GM12878 (cell line): ENCODE data around the gene TREML1. TPM values are rescaled to one million over a fixed set of nuclear protein-coding genes. Genes with fewer than 3 reads are reported as not detected.
A peak's percentile ranks its signal among the peaks of the same experiment; 100 is the strongest.

Experiments
- ATAC-seq: fragments of 200-7000 bp; cut with Tn5 transposase; 3 replicates; pipeline ENCODE4 v1.9.1; 2020; ENCODE audit warnings: mild to moderate bottlenecking, moderate library complexity
- BruUV-seq: library from RNA; stranded (reverse); fragments of 400-500 nt; replicated peaks from 2 replicates; lab custom pipeline; 2021; lab: Mats Ljungman, UMichigan
- CTCF ChIA-PET: fragments of 300-600 bp; sonication (Branson Sonifier 250); formaldehyde crosslinking; extraction: SDS; loops from one replicate; lab custom pipeline; 2021; ENCODE audit warnings: inconsistent platforms; lab: Yijun Ruan, JAX
- POLR2A ChIA-PET: fragments of 350-600 bp; formaldehyde crosslinking; extraction: SDS; loops from one replicate; lab custom pipeline; 2021; ENCODE audit warnings: inconsistent platforms; lab: Charles Lee
- RAD21 ChIA-PET: fragments of 300-600 bp; sonication (Branson Sonifier 250); formaldehyde crosslinking; loops from one replicate; lab custom pipeline; 2023; ENCODE audit warnings: antibody characterized with exemption; ENCODE audit not compliant: unreplicated experiment; lab: Charles Lee
- SMC1A ChIA-PET: fragments of 300-600 bp; sonication (Branson Sonifier 250); formaldehyde crosslinking; loops from one replicate; lab custom pipeline; 2023; ENCODE audit not compliant: unreplicated experiment, uncharacterized antibody; lab: Charles Lee
- DNase-seq: peaks from one replicate; pipeline ENCODE4 v3.0.0-alpha.2; 2011; ENCODE audit warnings: low read depth, low spot score
- FAIRE-seq: peaks from 3 replicates; lab custom pipeline; 2011; peaks lifted over from hg19 to GRCh38; lab: Jason Lieb, UNC
- H2AFZ ChIP-seq: 2 replicates; pipeline ENCODE4 v1.6.0; 2011; ENCODE audit warnings: low read depth, low read length, control low read depth; ENCODE audit not compliant: control insufficient read depth
- H3K27ac ChIP-seq: 2 replicates; pipeline ENCODE4 v1.5.1; 2011; ENCODE audit warnings: control low read depth; ENCODE audit not compliant: control insufficient read depth, insufficient read depth
- H3K27me3 ChIP-seq, 2 experiments: replicated peaks in 1 of 2; 2 replicates each; pipeline versions ENCODE4 v1.6.0 to v1.6.1; 2011; ENCODE audit warnings: low read length in 1 of 2; ENCODE audit not compliant: control insufficient read depth in 2 of 2, insufficient read depth in 2 of 2
- H3K36me3 ChIP-seq, 2 experiments: 2 replicates each; pipeline ENCODE4 v1.5.1; 2011; ENCODE audit warnings: low read length in 1 of 2; ENCODE audit not compliant: control insufficient read depth in 2 of 2, insufficient read depth in 2 of 2
- H3K4me1 ChIP-seq: 2 replicates; pipeline ENCODE4 v1.6.1; 2011; ENCODE audit warnings: mild to moderate bottlenecking, low read length, moderate library complexity, mixed read lengths; ENCODE audit not compliant: control insufficient read depth, insufficient read depth
- H3K4me2 ChIP-seq: 2 replicates; pipeline ENCODE4 v1.6.0; 2011; ENCODE audit warnings: control low read depth; ENCODE audit not compliant: control insufficient read depth, insufficient read depth
- H3K4me3 ChIP-seq: fragments of 200-600 bp; sonication (generic); 2 replicates; pipeline ENCODE4 v1.5.1; 2016
- H3K79me2 ChIP-seq: 2 replicates; pipeline ENCODE4 v1.6.0; 2011; ENCODE audit warnings: low read length; ENCODE audit not compliant: control insufficient read depth, insufficient read depth
- H3K9ac ChIP-seq: 2 replicates; pipeline ENCODE4 v1.8.0; 2011; ENCODE audit warnings: low read length, control low read depth, mixed read lengths; ENCODE audit not compliant: control insufficient read depth, insufficient read depth
- H3K9me3 ChIP-seq: replicated peaks from 3 replicates; pipeline ENCODE4 v1.5.1; 2011; ENCODE audit warnings: mild to moderate bottlenecking, low read length; ENCODE audit not compliant: control insufficient read depth, insufficient read depth
- H4K20me1 ChIP-seq: 2 replicates; pipeline ENCODE4 v1.6.0; 2011; ENCODE audit not compliant: control insufficient read depth, insufficient read depth
- ATF7 ChIP-seq: fragments of 450-650 bp; IDR thresholded peaks from 2 replicates; pipeline ENCODE4 v1.6.1; 2016; ENCODE audit warnings: low read depth, mild to moderate bottlenecking
- MLLT1 ChIP-seq: fragments of 450-650 bp; IDR thresholded peaks from 2 replicates; pipeline ENCODE4 v1.6.1; 2016; ENCODE audit warnings: mild to moderate bottlenecking
- MYB ChIP-seq: fragments of 150-350 bp; IDR thresholded peaks from 2 replicates; pipeline ENCODE4 v1.6.1; 2014; ENCODE audit warnings: mild to moderate bottlenecking, low read depth, low read length, borderline replicate concordance
- NFIC ChIP-seq: IDR thresholded peaks from 2 replicates; pipeline ENCODE4 v1.6.1; 2012; ENCODE audit warnings: low read depth, mild to moderate bottlenecking, inconsistent platforms, low read length, moderate library complexity
- PML ChIP-seq: IDR thresholded peaks from 2 replicates; pipeline ENCODE4 v1.6.1; 2012; ENCODE audit warnings: low read length, inconsistent platforms
- RAD21 ChIP-seq: IDR thresholded peaks from 2 replicates; pipeline ENCODE4 v1.6.1; 2011; ENCODE audit warnings: mild to moderate bottlenecking, low read depth, low read length, moderate library complexity; ENCODE audit not compliant: insufficient read depth
- SMC3 ChIP-seq: IDR thresholded peaks from 2 replicates; pipeline ENCODE4 v1.6.1; 2011; ENCODE audit warnings: low read length, improper control_type of control experiment, borderline replicate concordance
- STAT1 ChIP-seq: fragments of 450-650 bp; conservative IDR thresholded peaks from 2 replicates; pipeline ENCODE4 v1.6.1; 2014; ENCODE audit warnings: antibody characterized with exemption, mild to moderate bottlenecking
- YY1 ChIP-seq: IDR thresholded peaks from 2 replicates; pipeline ENCODE4 v1.6.1; 2011; ENCODE audit warnings: low read depth, mild to moderate bottlenecking, low read length
- WGBS: methylation state at CpG from one replicate; pipeline ENCODE4 v1.1.6; 2016; ENCODE audit warnings: low lambda C conversion rate; ENCODE audit not compliant: insufficient replicate concordance, insufficient coverage; ENCODE audit errors: missing lambda C conversion rate; 5-methylcytosine and 5-hydroxymethylcytosine counted together
- in situ Hi-C: fragments of 300-500 bp; cut with MboI; formaldehyde crosslinking; loops from 9 replicates; pipeline ENCODE4 v1.14.3; 2018; ENCODE audit warnings: mixed read lengths
- intact Hi-C: fragments of 100-400 bp; cut with micrococcal nuclease; formaldehyde crosslinking; loops from one replicate; pipeline ENCODE4 v1.14.2; 2022; ENCODE audit not compliant: unreplicated experiment
- polyA plus RNA-seq, 11 experiments: library from polyadenylated mRNA; depleted of rRNA in 4 of 11; unstranded in 6 of 11; stranded (reverse) in 5 of 11; fragments of >200 nt; fragmentation: Nextera tagmentation in 4 of 11; fragmentation: Illumina TruSeq in 1 of 11; extraction: Ambion mirVana in 4 of 11; extraction: Trizol in 1 of 11; gene quantifications; 1 replicate in 1 of 11; 2 replicates in 10 of 11; pipeline versions ENCODE4 v1.2.1 to v1.2.3, GENCODE V29; 2011 to 2016; ENCODE audit warnings: inconsistent platforms in 2 of 11, missing spikeins in 2 of 11, low read depth in 1 of 11
- total RNA-seq, 4 experiments: library from RNA; depleted of rRNA in 3 of 4; stranded (reverse); fragments of >200 nt in 3 of 4; fragmentation: Illumina TruSeq in 1 of 4; extraction: Trizol in 1 of 4; gene quantifications; 2 replicates each; pipeline versions ENCODE4 v1.2.1 to v1.2.3, GENCODE V29; 2013 to 2021
- TF ChIP-seq, protein P1 (sequence below): IDR thresholded peaks from 2 replicates; pipeline ENCODE4 v1.6.1; 2011; ENCODE audit warnings: borderline replicate concordance, low read depth, mild to moderate bottlenecking, moderate library complexity, low read length; ENCODE audit not compliant: insufficient read depth, poor library complexity, severe bottlenecking
- TF ChIP-seq, protein P2 (sequence below), 3 experiments: IDR thresholded peaks in 2 of 3; conservative IDR thresholded peaks in 1 of 3; 2 replicates each; pipeline ENCODE4 v1.5.1; 2011; ENCODE audit warnings: low read depth in 3 of 3, low read length in 3 of 3, mild to moderate bottlenecking in 3 of 3, control low read depth in 2 of 3, moderate library complexity in 2 of 3, inconsistent platforms in 1 of 3, mixed read lengths in 1 of 3; ENCODE audit not compliant: control insufficient read depth in 2 of 3, insufficient read depth in 1 of 3; ENCODE audit errors: extremely low read depth in 1 of 3

Gene TREML1
- total and polyA plus RNA-seq, 10 of the 15 experiments (the other 5 are each of a cell fraction or from before 2014, with no cell fraction given): 0.21 TPM; not detected in 9

DNA sequence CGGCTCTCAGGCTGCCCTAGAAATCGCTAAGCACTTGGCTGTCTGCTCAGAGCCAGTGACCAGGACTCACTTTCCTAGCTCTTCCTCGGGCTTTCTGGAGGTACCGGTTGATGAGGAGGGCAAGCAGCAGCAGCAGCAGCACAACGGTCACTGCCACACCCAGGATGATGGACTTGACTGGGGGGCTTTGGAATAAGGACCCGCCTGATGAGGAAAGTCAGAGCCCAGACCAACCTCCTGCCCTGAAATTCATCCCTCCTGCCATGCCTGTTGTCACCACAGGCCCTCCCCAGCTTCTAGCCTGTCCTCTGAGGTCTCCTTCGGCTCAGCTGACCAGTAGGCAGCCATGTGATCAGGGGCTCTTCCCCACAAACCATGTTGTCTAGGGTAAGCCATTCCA lies 30.6 kb upstream of the TREML1 start (continued):
- TF ChIP-seq, protein P1, sequence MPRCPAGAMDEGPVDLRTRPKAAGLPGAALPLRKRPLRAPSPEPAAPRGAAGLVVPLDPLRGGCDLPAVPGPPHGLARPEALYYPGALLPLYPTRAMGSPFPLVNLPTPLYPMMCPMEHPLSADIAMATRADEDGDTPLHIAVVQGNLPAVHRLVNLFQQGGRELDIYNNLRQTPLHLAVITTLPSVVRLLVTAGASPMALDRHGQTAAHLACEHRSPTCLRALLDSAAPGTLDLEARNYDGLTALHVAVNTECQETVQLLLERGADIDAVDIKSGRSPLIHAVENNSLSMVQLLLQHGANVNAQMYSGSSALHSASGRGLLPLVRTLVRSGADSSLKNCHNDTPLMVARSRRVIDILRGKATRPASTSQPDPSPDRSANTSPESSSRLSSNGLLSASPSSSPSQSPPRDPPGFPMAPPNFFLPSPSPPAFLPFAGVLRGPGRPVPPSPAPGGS: no peak

DNA sequence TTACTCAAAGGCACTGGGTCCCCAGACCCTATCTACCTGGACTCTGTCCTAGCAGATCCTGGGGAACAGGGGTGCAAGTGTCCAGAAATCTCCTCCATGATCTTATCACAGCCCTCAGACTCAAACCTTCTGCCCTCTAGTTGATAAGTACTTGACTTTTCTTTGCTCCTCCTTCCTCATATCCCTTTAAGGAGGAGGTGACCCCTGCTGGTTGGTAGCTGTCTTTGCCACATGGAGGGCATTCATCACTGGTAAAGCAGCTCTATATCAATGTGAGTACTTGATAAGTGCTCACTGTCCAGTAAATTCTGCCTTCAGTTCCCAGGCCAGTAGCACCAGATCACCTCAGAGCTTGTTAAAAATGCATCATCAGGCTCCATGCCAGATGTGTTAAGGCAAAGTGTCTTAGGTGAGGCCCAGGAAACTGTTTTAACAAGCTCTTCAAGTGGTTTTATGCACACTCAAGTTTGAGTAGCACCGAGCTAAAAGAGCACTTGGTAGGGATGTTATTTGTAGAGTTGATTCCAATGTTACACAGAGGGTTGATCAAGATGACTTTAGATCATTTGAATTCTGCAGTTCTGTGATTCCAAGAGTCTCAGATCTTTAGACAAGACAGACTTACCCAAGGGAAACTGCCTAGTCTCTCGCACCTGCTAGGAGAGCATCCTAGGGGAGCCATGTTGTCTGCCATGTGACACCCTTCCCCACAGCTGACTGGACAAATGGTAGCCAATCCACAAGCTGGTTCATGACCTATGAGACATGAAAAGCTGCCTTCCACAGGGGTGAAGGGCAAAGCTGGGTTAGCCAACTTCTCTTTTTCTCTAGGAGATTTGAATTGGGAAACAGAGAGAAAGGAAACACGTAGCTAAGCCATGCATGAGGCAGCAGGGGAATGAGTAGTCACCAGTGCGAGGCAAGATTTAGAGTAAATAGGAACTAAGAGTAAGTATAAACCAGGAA lies 28.2 kb upstream of the TREML1 start:
- POLR2A ChIA-PET: interaction anchor here (1.3 kb wide), 2 partner anchors 14 to 108 kb away, joined by 3 to 4 read pairs; no protein-coding TSS in a partner anchor

More for the DNA sequence above, 28.2 kb upstream of the TREML1 start:
- no TSS peak for BruUV-seq
- no peaks in the 10 kb centered on the region for H4K20me1 ChIP-seq
- intact Hi-C loops (loop anchor here (1.0 kb wide), 1 partner anchor 90 kb away; no protein-coding TSS in a partner anchor), in situ Hi-C loops (no loop called here)
- TF ChIP-seq YY1: 0 out of 2 replicates have a peak, but pooled peaks have one; percentile 30
- no peak for TF ChIP-seq MLLT1
- TF ChIP-seq NFIC: no peak
- no peak for TF ChIP-seq ATF7
- TF ChIP-seq STAT1: no peak
- TF ChIP-seq RAD21: peak; percentile 66
- no peak for TF ChIP-seq MYB
- no peak for TF ChIP-seq PML
- TF ChIP-seq, protein P2, sequence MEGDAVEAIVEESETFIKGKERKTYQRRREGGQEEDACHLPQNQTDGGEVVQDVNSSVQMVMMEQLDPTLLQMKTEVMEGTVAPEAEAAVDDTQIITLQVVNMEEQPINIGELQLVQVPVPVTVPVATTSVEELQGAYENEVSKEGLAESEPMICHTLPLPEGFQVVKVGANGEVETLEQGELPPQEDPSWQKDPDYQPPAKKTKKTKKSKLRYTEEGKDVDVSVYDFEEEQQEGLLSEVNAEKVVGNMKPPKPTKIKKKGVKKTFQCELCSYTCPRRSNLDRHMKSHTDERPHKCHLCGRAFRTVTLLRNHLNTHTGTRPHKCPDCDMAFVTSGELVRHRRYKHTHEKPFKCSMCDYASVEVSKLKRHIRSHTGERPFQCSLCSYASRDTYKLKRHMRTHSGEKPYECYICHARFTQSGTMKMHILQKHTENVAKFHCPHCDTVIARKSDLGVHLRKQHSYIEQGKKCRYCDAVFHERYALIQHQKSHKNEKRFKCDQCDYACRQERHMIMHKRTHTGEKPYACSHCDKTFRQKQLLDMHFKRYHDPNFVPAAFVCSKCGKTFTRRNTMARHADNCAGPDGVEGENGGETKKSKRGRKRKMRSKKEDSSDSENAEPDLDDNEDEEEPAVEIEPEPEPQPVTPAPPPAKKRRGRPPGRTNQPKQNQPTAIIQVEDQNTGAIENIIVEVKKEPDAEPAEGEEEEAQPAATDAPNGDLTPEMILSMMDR (IDR thresholded peaks at IDR 0.05 in 2 of 3, conservative IDR thresholded peaks at IDR 0.05 in 1 of 3; ENCODE audit: control insufficient read depth in 2 of 3, extremely low read depth in 1 of 3, insufficient read depth in 1 of 3, low read depth in 3 of 3, low read length in 3 of 3): peak; percentile 73 to 77 (median 76)
- peak; percentile 58 for TF ChIP-seq SMC3
- H3K4me2 ChIP-seq: no peak overlapping the region
- H2AFZ ChIP-seq: no peak overlapping the region; the same call in 1 of the 2 replicates
- H3K4me3 ChIP-seq: no peak overlapping the region
- FAIRE-seq (peak; percentile 97), ATAC-seq (peak; percentile 99), DNase-seq (no peak)
- 37% methylated on average over 4 of the region's 4 CpGs for WGBS
- H3K9me3 ChIP-seq: no peaks in the 10 kb centered on the region
- no peak overlapping the region for H3K27ac ChIP-seq
- RAD21 ChIA-PET: interaction anchor here (0.6 to 2.4 kb wide), 9 partner anchors 17 to 729 kb away, joined by 3 to 14 read pairs (median 4); no protein-coding TSS in a partner anchor
- SMC1A ChIA-PET: interaction anchor here (0.8 to 2.0 kb wide), 24 partner anchors 8 to 178 kb away, joined by 3 to 17 read pairs (median 4); partner anchors contain the start of genes NFYA, OARD1 and TREML2
- CTCF ChIA-PET: interaction anchor here (0.7 to 3.7 kb wide), 39 partner anchors 9 to 1266 kb away, joined by 3 to 49 read pairs (median 4); partner anchors contain the start of genes NFYA, OARD1 and TREML2
- H3K4me1 ChIP-seq: no peaks in the 10 kb centered on the region
- H3K36me3 ChIP-seq: no peaks in the 10 kb centered on the region
- H3K27me3 ChIP-seq: no peaks in the 10 kb centered on the region
- H3K79me2 ChIP-seq: no peaks in the 10 kb centered on the region
- no peak overlapping the region for H3K9ac ChIP-seq
